Naive B cell (primary cell): Measurements from ENCODE around the gene ANOS1. TPM values are rescaled to one million over a fixed set of nuclear protein-coding genes. Genes with fewer than 3 reads are reported as not detected.
"Not testable (repeated sequence)": the region's sequence is repeated elsewhere in the genome, so short reads cannot be mapped to it uniquely, and the experiment has no call there.

ENCODE experiments used
- ATAC-seq, 2 donors: fragments of 150-1000 bp; cut with Tn5 transposase; 2 replicates each; pipeline ENCODE4 v1.10.0; 2021; ENCODE audit warnings: low read depth in 2 of 2, mild to moderate bottlenecking in 2 of 2, moderate library complexity in 2 of 2
- DNase-seq: peaks from one replicate; pipeline ENCODE4 v3.0.0; 2022
- H3K27ac Mint-ChIP-seq, 6 donors: one replicate each; pipeline ENCODE4 v1.8.0; 2020 to 2022; ENCODE audit warnings: mild to moderate bottlenecking in 6 of 6, mixed read lengths in 6 of 6, moderate library complexity in 5 of 6, inconsistent platforms in 2 of 6
- H3K27me3 Mint-ChIP-seq, 3 donors: one replicate each; pipeline ENCODE4 v1.8.0; 2021 to 2022; ENCODE audit warnings: mixed read lengths in 3 of 3, mild to moderate bottlenecking in 1 of 3
- H3K36me3 Mint-ChIP-seq, 2 donors: one replicate each; pipeline ENCODE4 v1.8.0; 2020 to 2022; ENCODE audit warnings: mixed read lengths in 2 of 2, inconsistent platforms in 1 of 2, mild to moderate bottlenecking in 1 of 2
- H3K4me1 Mint-ChIP-seq, 3 donors: one replicate each; pipeline ENCODE4 v1.8.0; 2020 to 2022; ENCODE audit warnings: mixed read lengths in 3 of 3, inconsistent platforms in 1 of 3, mild to moderate bottlenecking in 1 of 3, moderate library complexity in 1 of 3
- H3K4me3 Mint-ChIP-seq, 8 donors: one replicate each; pipeline ENCODE4 v1.8.0; 2020 to 2022; ENCODE audit warnings: mild to moderate bottlenecking in 8 of 8, mixed read lengths in 8 of 8, moderate library complexity in 8 of 8, inconsistent platforms in 2 of 8
- H3K9me3 Mint-ChIP-seq, 7 donors: one replicate each; pipeline ENCODE4 v1.8.0; 2020 to 2022; ENCODE audit warnings: mixed read lengths in 7 of 7, mild to moderate bottlenecking in 5 of 7, inconsistent platforms in 2 of 7, moderate library complexity in 1 of 7
- polyA plus RNA-seq, 6 donors: library from polyadenylated mRNA; unstranded; fragments of 300-500 nt; fragmentation: Illumina TruSeq; gene quantifications; one replicate each; pipeline ENCODE4 v1.2.3, GENCODE V29; 2021; ENCODE audit warnings: low read depth in 6 of 6

Gene ANOS1, protein sequence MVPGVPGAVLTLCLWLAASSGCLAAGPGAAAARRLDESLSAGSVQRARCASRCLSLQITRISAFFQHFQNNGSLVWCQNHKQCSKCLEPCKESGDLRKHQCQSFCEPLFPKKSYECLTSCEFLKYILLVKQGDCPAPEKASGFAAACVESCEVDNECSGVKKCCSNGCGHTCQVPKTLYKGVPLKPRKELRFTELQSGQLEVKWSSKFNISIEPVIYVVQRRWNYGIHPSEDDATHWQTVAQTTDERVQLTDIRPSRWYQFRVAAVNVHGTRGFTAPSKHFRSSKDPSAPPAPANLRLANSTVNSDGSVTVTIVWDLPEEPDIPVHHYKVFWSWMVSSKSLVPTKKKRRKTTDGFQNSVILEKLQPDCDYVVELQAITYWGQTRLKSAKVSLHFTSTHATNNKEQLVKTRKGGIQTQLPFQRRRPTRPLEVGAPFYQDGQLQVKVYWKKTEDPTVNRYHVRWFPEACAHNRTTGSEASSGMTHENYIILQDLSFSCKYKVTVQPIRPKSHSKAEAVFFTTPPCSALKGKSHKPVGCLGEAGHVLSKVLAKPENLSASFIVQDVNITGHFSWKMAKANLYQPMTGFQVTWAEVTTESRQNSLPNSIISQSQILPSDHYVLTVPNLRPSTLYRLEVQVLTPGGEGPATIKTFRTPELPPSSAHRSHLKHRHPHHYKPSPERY
- not detected for polyA plus RNA-seq

DNA sequence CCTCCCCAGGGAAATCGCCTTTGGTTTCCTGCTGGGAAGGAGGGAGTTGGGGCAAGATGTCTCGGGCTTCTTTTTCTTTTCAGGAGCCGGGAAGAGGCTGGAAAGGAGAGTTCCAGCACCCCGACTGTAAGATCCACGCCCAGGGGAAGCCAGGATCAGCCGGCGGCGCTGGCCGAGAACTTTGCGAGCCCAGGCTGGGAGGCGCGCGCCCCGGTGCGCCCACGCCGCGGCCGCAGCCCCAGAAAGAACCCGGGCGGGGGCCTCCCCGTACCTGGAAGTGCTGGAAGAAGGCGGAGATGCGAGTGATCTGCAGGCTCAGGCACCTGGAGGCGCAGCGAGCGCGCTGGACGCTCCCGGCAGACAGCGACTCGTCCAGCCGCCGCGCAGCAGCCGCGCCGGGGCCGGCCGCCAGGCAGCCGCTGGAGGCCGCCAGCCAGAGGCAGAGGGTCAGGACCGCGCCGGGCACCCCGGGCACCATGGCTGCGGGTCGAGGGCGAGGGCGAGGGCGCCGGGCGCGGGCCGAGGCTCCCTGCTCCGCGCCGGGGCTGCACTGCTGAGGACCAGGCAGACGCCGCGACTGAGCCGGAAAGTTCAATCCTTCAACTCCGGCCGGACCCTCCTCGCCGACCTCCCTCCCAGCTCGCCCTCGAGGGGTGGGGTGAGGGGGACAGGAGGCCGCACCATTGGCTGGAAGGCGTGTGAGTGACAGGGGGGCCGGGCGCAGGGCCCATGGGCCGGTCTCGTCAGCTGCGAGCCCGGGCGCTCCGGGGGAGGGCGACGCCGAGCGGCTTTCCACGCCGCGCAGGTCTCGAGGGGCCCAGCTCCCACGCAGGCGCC, at the start of gene ANOS1:
ANOS1 (minus strand) TSS at position 579 of the 837 bp plus-strand sequence; CDS start at position 478, 101 bp downstream.
- Mint-ChIP-seq H3K4me3 (peak within 1 kb of the TSS in 2 of 8 donors; percentile 33 to 55), H3K9me3 (peaks cover 0 to 3% (median 0%) of the 10 kb centered on the region in 7 donors), H3K27ac (no peak within 1 kb of the TSS), H3K27me3 (peaks cover 26 to 51% (median 28%) of the 10 kb centered on the region in 3 donors), H3K4me1 (peaks cover 0 to 11% (median 5%) of the 10 kb centered on the region in 3 donors), H3K36me3 (peaks cover 0 to 9% of the 10 kb centered on the region in 2 donors)
- DNase-seq: no peak
- ATAC-seq: no peak

DNA sequence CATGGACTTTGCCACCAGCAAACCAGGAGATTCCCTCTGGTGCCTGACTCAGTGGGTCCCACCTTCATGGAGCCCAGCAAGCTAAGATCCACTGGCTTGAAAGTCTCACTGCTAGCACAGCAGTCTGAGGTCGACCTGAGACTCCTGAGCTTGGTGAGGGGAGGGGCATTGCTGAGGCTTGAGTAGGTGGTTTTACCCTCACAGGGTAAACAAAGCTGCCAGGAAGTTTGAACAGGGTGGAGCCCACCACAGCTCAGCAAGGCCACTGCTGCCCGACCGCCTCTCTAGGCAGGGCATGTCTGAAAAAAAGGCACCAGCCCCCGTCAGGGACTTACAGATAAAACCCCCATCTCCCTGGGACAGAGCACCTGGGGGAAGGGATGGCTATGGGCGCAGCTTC, 41.2 kb upstream of the ANOS1 start:
- no peak overlapping the region for H3K27ac Mint-ChIP-seq
- no peaks in the 10 kb centered on the region for H3K4me1 Mint-ChIP-seq
- DNase-seq (no peak), ATAC-seq (no peak)
- no peaks in the 10 kb centered on the region for H3K36me3 Mint-ChIP-seq
- H3K4me3 Mint-ChIP-seq: no peak overlapping the region
- H3K27me3 Mint-ChIP-seq: peaks cover 9 to 46% (median 24%) of the 10 kb centered on the region in 3 donors
- peaks cover 0 to 6% (median 0%) of the 10 kb centered on the region in 7 donors for H3K9me3 Mint-ChIP-seq

- no peak for DNase-seq
- no peaks in the 10 kb centered on the region for H3K4me1 Mint-ChIP-seq
- peaks cover 0 to 10% of the 10 kb centered on the region in 2 donors for H3K36me3 Mint-ChIP-seq
- no peak for ATAC-seq
- peaks cover 5 to 16% (median 14%) of the 10 kb centered on the region in 3 donors for H3K27me3 Mint-ChIP-seq
- peaks cover 0 to 13% (median 2%) of the 10 kb centered on the region in 7 donors for H3K9me3 Mint-ChIP-seq
- H3K4me3 Mint-ChIP-seq: no peak overlapping the region
- H3K27ac Mint-ChIP-seq: no peak overlapping the region
These were observed 28.1 kb upstream of the ANOS1 start for GRCh38 chrX:8760021-8760420.

DNA sequence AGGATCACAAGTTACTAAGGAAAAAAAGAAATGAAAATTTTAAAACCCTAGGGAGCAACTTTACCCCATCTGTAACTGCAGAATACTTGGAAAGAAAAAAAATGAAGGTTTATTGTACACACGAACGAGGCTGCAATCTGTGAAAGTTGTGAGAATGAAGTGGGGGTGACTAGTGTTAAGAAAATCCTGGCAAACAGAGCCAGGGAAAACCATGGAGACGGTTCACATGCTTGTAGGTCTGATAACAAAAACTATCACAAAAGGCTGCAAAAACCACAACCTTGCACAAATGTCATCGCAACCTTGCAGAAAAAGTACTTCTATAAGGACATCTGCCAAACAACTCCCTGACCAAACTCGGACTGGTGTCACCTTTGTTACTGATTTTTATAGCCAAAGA, 26.8 kb upstream of the ANOS1 start:
- H3K9me3 Mint-ChIP-seq: peaks cover 0 to 15% (median 2%) of the 10 kb centered on the region in 7 donors
- H3K27me3 Mint-ChIP-seq: peaks cover 9 to 13% (median 11%) of the 10 kb centered on the region in 3 donors
- DNase-seq, ATAC-seq, H3K4me1 Mint-ChIP-seq, H3K27ac Mint-ChIP-seq, H3K36me3 Mint-ChIP-seq, H3K4me3 Mint-ChIP-seq: not testable (repeated sequence)

GRCh38 chrX:8757609-8758389, 25.9 kb upstream of the ANOS1 start:
- ATAC-seq, H3K4me1 Mint-ChIP-seq, H3K27ac Mint-ChIP-seq: not testable (repeated sequence)

GRCh38 chrX:8755813-8756212, 23.9 kb upstream of the ANOS1 start:
- peaks cover 0 to 10% of the 10 kb centered on the region in 2 donors for H3K36me3 Mint-ChIP-seq
- ATAC-seq: no peak
- peaks cover 0 to 15% (median 2%) of the 10 kb centered on the region in 7 donors for H3K9me3 Mint-ChIP-seq
- no peaks in the 10 kb centered on the region for H3K4me1 Mint-ChIP-seq
- H3K4me3 Mint-ChIP-seq: no peak overlapping the region
- DNase-seq: no peak
- peaks cover 0 to 12% (median 8%) of the 10 kb centered on the region in 3 donors for H3K27me3 Mint-ChIP-seq
- H3K27ac Mint-ChIP-seq: no peak overlapping the region

More at GRCh38 chrX:8757609-8758389, 25.9 kb upstream of the ANOS1 start:
- H3K27me3 Mint-ChIP-seq: peaks cover 8 to 14% (median 9%) of the 10 kb centered on the region in 3 donors
- H3K4me3 Mint-ChIP-seq, H3K36me3 Mint-ChIP-seq, DNase-seq: not testable (repeated sequence)
- H3K9me3 Mint-ChIP-seq: peaks cover 0 to 15% (median 2%) of the 10 kb centered on the region in 7 donors

DNA sequence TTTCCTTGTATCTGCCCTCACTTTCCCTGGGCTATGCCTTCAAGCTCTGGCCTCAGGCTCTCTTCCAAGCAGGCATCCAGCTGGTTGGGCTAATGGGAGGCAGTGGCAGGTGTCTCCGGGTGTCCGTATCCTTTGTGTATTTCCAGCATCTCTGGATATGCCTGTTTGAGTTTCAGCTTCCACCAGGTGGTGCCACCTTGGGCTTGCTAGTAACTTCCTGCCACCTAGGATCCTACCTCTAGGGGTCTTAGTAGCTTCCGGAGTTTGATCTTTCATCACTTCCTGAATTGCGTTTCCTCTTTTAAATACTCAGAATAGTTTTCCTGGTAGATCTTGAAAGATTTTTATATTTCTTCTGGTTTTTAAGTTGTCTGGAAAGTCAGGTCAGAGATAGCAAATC, 23.2 kb upstream of the ANOS1 start:
- H3K36me3 Mint-ChIP-seq: peaks cover 0 to 10% of the 10 kb centered on the region in 2 donors
- peaks cover 0 to 8% (median 8%) of the 10 kb centered on the region in 3 donors for H3K27me3 Mint-ChIP-seq
- ATAC-seq (no peak), DNase-seq (no peak)
- no peak overlapping the region for H3K4me3 Mint-ChIP-seq
- no peaks in the 10 kb centered on the region for H3K4me1 Mint-ChIP-seq
- peak overlapping the region in 1 of 6 donors; percentile 54 for H3K27ac Mint-ChIP-seq
- peaks cover 0 to 15% (median 2%) of the 10 kb centered on the region in 7 donors for H3K9me3 Mint-ChIP-seq

DNA sequence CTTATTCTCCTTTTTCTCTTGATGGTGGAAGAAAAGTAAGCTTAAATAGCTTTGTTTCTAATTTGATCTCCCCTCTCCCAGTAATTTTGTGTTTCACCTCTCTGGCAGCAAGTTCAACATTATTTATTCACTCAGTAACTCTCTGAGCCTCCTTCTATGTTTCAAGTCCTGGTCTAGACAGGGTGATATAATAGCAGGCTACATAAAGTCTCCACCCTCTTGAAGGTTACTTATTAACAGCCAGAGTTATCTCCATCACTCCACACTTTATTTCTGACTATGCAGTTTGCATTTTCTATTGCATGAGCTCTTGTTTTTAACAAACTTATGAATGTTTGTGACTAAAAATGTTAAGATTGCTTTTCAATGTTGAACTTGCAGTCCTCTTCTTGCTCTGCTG, 17.8 kb upstream of the ANOS1 start:
- Mint-ChIP-seq H3K27me3 (peaks cover 12 to 19% (median 13%) of the 10 kb centered on the region in 3 donors), H3K4me3 (no peak overlapping the region), H3K4me1 (peaks cover 0 to 5% (median 0%) of the 10 kb centered on the region in 3 donors), H3K27ac (no peak overlapping the region), H3K9me3 (peaks cover 0 to 2% (median 0%) of the 10 kb centered on the region in 7 donors), H3K36me3 (no peaks in the 10 kb centered on the region)
- no peak for DNase-seq
- ATAC-seq: no peak

GRCh38 chrX:8748855-8749254, 16.9 kb upstream of the ANOS1 start:
- ATAC-seq: peak in 1 of 2 donors; percentile 36
- Mint-ChIP-seq H3K36me3 (no peaks in the 10 kb centered on the region), H3K27me3 (peaks cover 12 to 15% (median 13%) of the 10 kb centered on the region in 3 donors), H3K4me3 (no peak overlapping the region), H3K27ac (no peak overlapping the region), H3K4me1 (peaks cover 0 to 5% (median 0%) of the 10 kb centered on the region in 3 donors), H3K9me3 (no peaks in the 10 kb centered on the region)
- DNase-seq: no peak

DNA sequence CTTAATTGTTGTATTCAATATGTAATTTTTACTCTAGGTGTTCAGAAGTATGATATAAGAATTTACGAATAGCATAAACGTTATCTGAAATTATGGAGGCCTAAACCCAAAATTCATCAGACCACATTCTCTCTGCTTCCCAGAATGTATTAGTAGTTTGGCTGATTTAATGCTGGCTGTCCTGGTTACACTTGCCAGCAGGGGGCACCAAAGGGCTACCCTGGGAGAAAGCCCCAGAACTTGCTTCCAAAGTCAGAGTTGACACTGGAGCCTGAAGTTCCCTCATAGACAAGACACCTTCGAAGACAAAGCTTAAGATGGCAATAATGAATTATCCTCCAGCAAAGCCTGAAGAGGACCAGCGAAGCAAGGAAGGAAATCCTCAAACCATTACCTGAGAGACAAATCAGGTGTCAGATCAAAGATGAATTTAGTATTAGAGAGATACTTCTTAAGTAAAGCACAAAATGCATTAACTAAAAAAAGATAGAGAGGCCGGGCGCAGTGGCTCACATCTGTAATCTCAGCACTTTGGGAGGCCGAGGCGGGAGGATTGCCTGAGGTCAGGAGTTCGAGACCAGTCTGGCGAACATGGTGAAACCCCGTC, 11.3 kb upstream of the ANOS1 start:
- H3K9me3 Mint-ChIP-seq: no peaks in the 10 kb centered on the region
- no peak for ATAC-seq
- H3K36me3 Mint-ChIP-seq: no peaks in the 10 kb centered on the region
- peaks cover 0 to 13% (median 5%) of the 10 kb centered on the region in 3 donors for H3K27me3 Mint-ChIP-seq
- H3K4me3 Mint-ChIP-seq: no peak overlapping the region
- no peaks in the 10 kb centered on the region for H3K4me1 Mint-ChIP-seq
- peak overlapping the region in 1 of 6 donors; percentile 59 for H3K27ac Mint-ChIP-seq
- DNase-seq: peak; percentile 39

DNA sequence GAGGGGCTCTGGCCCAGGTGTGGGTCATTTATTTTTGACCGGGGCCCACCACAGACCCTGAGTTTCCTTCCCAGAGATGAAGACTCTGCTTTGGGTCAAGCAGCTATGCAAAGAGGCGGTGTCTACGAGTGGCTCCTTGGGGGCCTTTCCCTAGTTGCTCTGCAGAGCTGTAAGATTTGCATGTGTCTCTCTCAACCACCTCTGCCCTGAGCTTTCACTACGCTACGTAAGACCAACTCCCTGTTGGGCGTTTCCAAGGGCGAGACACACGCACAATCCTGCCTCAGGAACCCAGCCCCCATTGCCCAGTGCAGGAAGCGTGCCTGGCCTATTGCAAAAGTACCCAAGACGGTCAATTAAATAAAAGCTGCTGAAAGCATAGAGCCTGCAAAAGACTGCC, 10.0 kb upstream of the ANOS1 start:
- Mint-ChIP-seq H3K4me1 (no peaks in the 10 kb centered on the region), H3K36me3 (no peaks in the 10 kb centered on the region), H3K27me3 (peaks cover 0 to 13% (median 5%) of the 10 kb centered on the region in 3 donors), H3K9me3 (peaks cover 0 to 3% (median 0%) of the 10 kb centered on the region in 7 donors), H3K27ac (peak overlapping the region in 1 of 6 donors; percentile 57), H3K4me3 (no peak overlapping the region)
- ATAC-seq (no peak), DNase-seq (no peak)

GRCh38 chrX:8738588-8739189, 6.8 kb upstream of the ANOS1 start:
- H3K27ac Mint-ChIP-seq: no peak overlapping the region
- H3K9me3 Mint-ChIP-seq: peaks cover 0 to 3% (median 0%) of the 10 kb centered on the region in 7 donors
- ATAC-seq (no peak), DNase-seq (no peak)
- peaks cover 3 to 18% (median 5%) of the 10 kb centered on the region in 3 donors for H3K27me3 Mint-ChIP-seq
- no peaks in the 10 kb centered on the region for H3K36me3 Mint-ChIP-seq
- H3K4me1 Mint-ChIP-seq: no peaks in the 10 kb centered on the region
- no peak overlapping the region for H3K4me3 Mint-ChIP-seq
